Pancreas (tissue), 10 donors: ENCODE measurements around the gene SGTA. TPM values are rescaled to one million over a fixed set of nuclear protein-coding genes. Genes with fewer than 3 reads are reported as not detected.

Experiments
- ATAC-seq, 4 donors: fragments of 200-7000 bp; cut with Tn5 transposase; one replicate each; pipeline versions ENCODE4 v1.8.0 to v1.9.1; 2020; ENCODE audit warnings: mild to moderate bottlenecking in 4 of 4, moderate library complexity in 4 of 4
- DNase-seq, 6 donors: peaks; one replicate each; pipeline ENCODE4 v3.0.0-alpha.2; 2020
- FAIRE-seq: peaks from 2 replicates; lab custom pipeline; 2012; peaks lifted over from hg19 to GRCh38; lab: Jason Lieb, UNC
- H3K27ac ChIP-seq, 4 donors: fragments of 200-600 bp; sonication (generic); 1 replicate in 3 of 4; 2 replicates in 1 of 4; pipeline versions ENCODE4 v1.5.0 to v1.8.0; 2020
- H3K27me3 ChIP-seq, 4 donors: fragments of 200-600 bp; one replicate each; pipeline ENCODE4 v1.8.0; 2021
- H3K36me3 ChIP-seq, 3 donors: fragments of 200-600 bp; sonication (generic) in 1 of 3; one replicate each; pipeline versions ENCODE4 v1.5.0 to v1.8.0; 2020 to 2021
- H3K4me1 ChIP-seq, 3 donors: fragments of 200-600 bp; one replicate each; pipeline ENCODE4 v1.8.0; 2021
- H3K4me3 ChIP-seq, 4 donors: fragments of 200-600 bp; sonication (generic) in 2 of 4; one replicate each; pipeline versions ENCODE4 v1.5.0 to v1.8.0; 2020 to 2021
- H3K9me3 ChIP-seq, 4 donors: fragments of 200-600 bp; one replicate each; pipeline ENCODE4 v1.8.0; 2021
- WGBS, 2 donors: extraction: QIAGEN DNeasy Blood & Tissue Kit; methylation state at CpG; one replicate each; pipeline ENCODE4 v1.1.7; 2013; 5-methylcytosine and 5-hydroxymethylcytosine counted together
- intact Hi-C, 3 donors: fragments of 100-400 bp; cut with DNase I; formaldehyde crosslinking; loops; one replicate each; pipeline versions ENCODE4 v1.11.1 to v1.14.2; 2022
- polyA plus RNA-seq, 2 donors: library from polyadenylated mRNA; stranded (reverse); fragments of 200-250 nt; gene quantifications; one replicate each; pipeline ENCODE4 v1.2.3, GENCODE V29; 2013
- total RNA-seq, 6 donors: library from RNA; stranded (reverse); fragmentation: NEBNext Ultra II Directional in 4 of 6; extraction: Animal tissue kit (Norgen Biotek cat#: 25700) in 4 of 6; gene quantifications; one replicate each; pipeline versions ENCODE4 v1.2.1 to v1.2.4, GENCODE V29; 2021 to 2023
- TF ChIP-seq, protein P1 (sequence below), 4 donors: fragments of 200-600 bp; sonication (generic) in 3 of 4; IDR thresholded peaks; one replicate each; pipeline versions ENCODE4 v1.5.0 to v1.8.0; 2021; ENCODE audit warnings: antibody characterized with exemption in 4 of 4
- donor health status: healthy with polysubstance abuse.
- donor health status: DM: no; HTN: no; CAD: no; lungs with moderate emphysema.
- donor health status: DM: no; HTN: no; CAD: no.
- donor health status: control.
- donor health status: control.
- donor health status: Bipolar disorder and iron deficiency.
- donor health status: DM: yes; HTN: yes; CAD: no.
- donor health status: DM: no; HTN: no; CAD: no.
- donor health status: DM: no; HTN: no; CAD: no.
- donor health status: DM: yes; HTN: yes; CAD: no.

The SGTA gene
- total and polyA plus RNA-seq, 8 donors = 19.4 to 49.6 (median 26.7) TPM

DNA sequence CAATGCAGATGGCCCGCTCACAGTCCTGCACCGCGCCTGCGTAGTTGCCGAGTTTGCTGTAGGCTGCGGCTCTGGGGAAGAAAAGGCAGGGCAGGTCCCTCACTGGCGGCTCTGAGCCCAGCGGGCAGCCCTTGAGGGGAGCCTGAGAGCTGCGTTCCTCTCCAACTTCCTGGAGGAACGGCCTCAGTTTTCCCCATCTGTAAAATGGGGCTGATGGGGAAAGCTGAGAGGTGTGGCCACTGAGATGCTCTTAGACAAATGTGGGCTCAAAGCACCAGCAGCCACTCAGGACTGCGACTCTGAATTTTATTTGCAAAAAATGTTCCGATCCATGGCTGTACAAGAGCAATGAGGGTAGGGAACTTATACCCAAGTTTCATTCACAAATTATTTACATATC is 19.4 kb downstream of the SGTA start:
- TF ChIP-seq, protein P1, sequence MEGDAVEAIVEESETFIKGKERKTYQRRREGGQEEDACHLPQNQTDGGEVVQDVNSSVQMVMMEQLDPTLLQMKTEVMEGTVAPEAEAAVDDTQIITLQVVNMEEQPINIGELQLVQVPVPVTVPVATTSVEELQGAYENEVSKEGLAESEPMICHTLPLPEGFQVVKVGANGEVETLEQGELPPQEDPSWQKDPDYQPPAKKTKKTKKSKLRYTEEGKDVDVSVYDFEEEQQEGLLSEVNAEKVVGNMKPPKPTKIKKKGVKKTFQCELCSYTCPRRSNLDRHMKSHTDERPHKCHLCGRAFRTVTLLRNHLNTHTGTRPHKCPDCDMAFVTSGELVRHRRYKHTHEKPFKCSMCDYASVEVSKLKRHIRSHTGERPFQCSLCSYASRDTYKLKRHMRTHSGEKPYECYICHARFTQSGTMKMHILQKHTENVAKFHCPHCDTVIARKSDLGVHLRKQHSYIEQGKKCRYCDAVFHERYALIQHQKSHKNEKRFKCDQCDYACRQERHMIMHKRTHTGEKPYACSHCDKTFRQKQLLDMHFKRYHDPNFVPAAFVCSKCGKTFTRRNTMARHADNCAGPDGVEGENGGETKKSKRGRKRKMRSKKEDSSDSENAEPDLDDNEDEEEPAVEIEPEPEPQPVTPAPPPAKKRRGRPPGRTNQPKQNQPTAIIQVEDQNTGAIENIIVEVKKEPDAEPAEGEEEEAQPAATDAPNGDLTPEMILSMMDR (IDR thresholded peaks at IDR 0.05) = no peak
- intact Hi-C loops = loop anchor here in 1 of 3 donors (10.0 kb wide), 1 partner anchor 109 kb away; no protein-coding TSS in a partner anchor
- FAIRE-seq (no peak), DNase-seq (no peak), ATAC-seq (no peak)
- peaks cover 0 to 58% (median 16%) of the 10 kb centered on the region in 3 donors for H3K36me3 ChIP-seq
- WGBS, 2 donors = 94 to 96% methylated on average over 12 of the region's 12 CpGs
- H3K9me3 ChIP-seq = no peaks in the 10 kb centered on the region
- no peak overlapping the region for H3K27ac ChIP-seq
- no peak overlapping the region for H3K4me3 ChIP-seq
- H3K4me1 ChIP-seq = no peaks in the 10 kb centered on the region
- no peaks in the 10 kb centered on the region for H3K27me3 ChIP-seq

DNA sequence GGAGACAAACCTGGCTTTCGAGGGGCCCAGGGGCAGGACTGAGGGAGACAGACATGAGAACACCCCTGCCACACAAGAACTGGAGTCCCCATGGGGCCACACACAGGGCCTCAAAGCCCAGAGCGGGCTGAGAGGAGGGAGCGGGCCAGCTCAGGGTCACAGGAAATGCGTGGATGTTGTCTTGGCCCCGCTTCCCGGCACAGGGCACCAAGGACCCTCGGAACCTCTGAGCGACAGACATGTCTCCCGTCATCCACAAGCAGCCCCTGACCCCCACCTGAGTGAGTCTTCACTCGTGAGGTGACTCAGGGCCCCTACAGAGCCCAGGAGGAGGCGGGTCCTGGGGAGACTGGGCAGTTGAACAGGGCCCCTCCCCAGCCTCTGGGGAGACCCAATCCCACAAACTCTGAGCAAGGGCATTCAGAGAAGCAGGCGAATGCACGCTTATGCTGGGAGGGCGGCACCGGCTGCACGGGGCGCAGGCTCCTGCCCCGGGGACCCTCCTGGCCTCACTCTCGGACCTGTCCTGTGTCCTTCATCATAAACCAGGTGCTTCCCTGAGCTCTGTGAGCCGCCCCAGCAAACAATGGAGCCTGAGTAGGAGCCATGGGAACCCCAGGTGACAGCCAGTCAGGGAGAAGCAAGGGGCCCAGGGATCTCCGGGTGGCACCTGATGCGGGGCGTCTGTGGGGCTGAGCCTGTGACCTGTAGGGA is 20.1 kb downstream of the SGTA start:
- TF ChIP-seq, protein P1 (IDR thresholded peaks at IDR 0.05) = no peak
- WGBS, 2 donors = 96 to 98% methylated on average over 23 of the region's 23 CpGs
- no peak overlapping the region for H3K27ac ChIP-seq
- no peak overlapping the region for H3K4me3 ChIP-seq
- H3K36me3 ChIP-seq = peaks cover 0 to 54% (median 16%) of the 10 kb centered on the region in 3 donors
- no peaks in the 10 kb centered on the region for H3K4me1 ChIP-seq
- no peaks in the 10 kb centered on the region for H3K27me3 ChIP-seq
- intact Hi-C loops = loop anchor here in 1 of 3 donors (10.0 kb wide), 1 partner anchor 108 kb away; no protein-coding TSS in a partner anchor
- FAIRE-seq (no peak), DNase-seq (no peak), ATAC-seq (no peak)
- H3K9me3 ChIP-seq = no peaks in the 10 kb centered on the region

DNA sequence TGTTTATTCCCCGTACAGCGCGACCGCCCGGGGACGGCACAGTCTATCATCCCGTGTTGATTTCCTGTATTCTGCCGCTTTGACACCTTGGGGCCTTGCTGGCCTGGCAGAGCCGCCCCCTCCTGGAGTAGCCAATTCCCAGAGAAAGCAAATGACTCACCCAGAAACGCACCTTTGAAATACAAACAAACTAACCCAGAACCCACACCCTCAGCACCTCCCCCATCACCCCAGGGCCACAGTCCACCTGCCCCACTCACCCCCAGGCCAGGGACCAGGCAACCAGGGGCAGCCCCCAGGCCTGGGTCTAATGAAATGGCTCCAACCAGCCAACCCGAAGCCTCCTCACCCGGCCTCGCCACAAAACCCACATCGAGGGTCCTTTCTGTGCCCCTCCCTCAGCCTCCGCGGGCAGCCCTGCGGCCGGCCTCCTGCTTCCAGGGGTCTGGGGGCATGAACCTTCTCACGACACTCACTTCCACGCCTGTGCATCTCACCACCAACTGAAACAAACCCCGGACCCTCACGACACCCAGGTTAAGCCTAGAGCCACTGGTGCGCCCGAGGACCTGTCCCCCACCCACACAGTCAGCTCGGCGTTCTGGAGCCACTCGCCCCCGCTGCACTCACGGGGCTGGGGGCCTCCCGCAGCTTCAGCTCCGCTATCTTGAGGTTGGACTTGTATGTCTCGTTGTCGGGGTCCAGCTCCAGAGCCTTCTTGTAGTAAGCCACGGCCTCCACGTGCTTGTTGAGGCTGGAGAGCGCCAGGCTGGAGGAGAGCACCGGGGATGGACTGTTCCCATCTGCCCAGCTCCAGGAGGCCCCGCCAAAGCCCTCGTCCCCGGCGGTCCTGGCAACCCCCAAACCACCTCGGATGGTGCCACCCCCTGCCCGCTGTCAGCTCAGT is 20.9 kb downstream of the SGTA start:
- Histone ChIP-seq H3K9me3 (no peaks in the 10 kb centered on the region), H3K27me3 (no peaks in the 10 kb centered on the region), H3K4me1 (no peaks in the 10 kb centered on the region), H3K36me3 (peaks cover 0 to 54% (median 16%) of the 10 kb centered on the region in 3 donors), H3K27ac (no peak overlapping the region), H3K4me3 (no peak overlapping the region)
- no peak for DNase-seq
- intact Hi-C loops = loop anchor here in 1 of 3 donors (10.0 kb wide), 1 partner anchor 107 kb away; no protein-coding TSS in a partner anchor
- ATAC-seq = no peak
- TF ChIP-seq, protein P1 (IDR thresholded peaks at IDR 0.05) = no peak
- no peak for FAIRE-seq
- WGBS, 2 donors = 93 to 96% methylated on average over 43 of the region's 43 CpGs

DNA sequence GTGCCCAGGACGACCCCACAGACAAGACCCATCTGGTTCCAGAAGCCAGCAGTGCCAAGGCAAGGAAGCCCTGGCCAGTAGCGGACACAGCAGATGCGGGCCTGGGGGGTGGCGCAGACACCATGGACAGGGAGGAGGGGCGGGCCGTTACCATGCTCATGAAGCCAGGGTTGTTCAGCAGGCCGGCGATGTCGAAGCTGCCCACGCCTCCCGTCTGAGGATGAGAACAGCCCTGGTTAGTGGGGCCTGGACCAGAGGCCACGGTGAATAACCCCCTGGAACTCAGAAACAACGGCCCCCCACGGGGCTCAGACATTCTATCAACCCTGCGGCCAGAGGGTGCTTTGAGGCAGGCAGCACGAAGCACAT is 21.8 kb downstream of the SGTA start:
- H3K4me3 ChIP-seq = no peak overlapping the region
- ATAC-seq = peak in 1 of 4 donors; percentile 7
- DNase-seq = no peak
- H3K27ac ChIP-seq = no peak overlapping the region
- 93% methylated on average over 16 of the region's 16 CpGs for WGBS, 2 donors
- H3K27me3 ChIP-seq = no peaks in the 10 kb centered on the region
- H3K36me3 ChIP-seq = peaks cover 0 to 54% (median 16%) of the 10 kb centered on the region in 3 donors
- intact Hi-C loops = loop anchor here in 1 of 3 donors (10.0 kb wide), 1 partner anchor 106 kb away; no protein-coding TSS in a partner anchor
- no peak for FAIRE-seq
- TF ChIP-seq, protein P1 (IDR thresholded peaks at IDR 0.05) = no peak
- H3K4me1 ChIP-seq = no peaks in the 10 kb centered on the region
- H3K9me3 ChIP-seq = no peaks in the 10 kb centered on the region
